ENCODE data around the gene POLR2E. TPM values are rescaled to one million over a fixed set of nuclear protein-coding genes. Genes with fewer than 3 reads are reported as not detected.

Gene POLR2E
- total RNA-seq, 1 experiment from 2014 or later, result 281 TPM

DNA sequence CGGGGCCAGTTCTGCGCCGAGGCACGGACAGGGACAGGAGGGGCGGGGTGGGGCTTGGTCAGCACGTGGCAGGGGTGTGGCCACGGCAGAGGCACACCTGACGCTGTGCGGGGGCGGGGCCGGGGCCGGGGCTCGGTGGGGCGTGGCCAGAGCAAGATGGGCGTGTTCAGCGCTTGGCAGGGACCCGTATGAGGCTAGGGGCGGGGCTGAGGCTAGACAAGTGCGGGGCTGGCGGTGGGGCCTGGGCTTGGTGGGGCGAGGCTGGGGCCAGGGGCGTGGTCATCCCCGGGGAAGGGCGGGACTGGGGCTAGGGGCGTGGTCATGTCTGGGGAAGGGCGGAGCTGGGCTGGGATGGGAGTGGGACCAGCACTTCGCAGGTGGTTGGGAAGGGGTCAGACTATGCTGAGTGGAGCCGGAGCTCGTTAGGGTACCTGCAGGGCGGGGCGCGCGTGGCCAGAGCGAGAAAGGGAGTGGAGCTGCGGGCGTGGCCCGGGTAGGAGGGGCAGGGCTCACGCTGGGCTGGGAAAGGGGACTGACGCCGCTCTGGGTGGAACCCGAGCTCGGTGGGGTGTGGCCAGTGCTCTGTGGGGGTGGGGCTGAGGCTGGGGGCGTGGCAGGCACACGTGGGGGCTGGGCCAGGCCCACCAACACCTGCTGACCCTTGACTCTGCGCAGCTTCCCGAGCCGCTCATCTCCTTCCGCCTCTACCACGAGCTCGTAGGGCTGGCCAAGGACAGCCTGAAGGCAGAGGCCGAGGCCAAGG is 12.8 kb downstream of the POLR2E start:
- RAD21 ChIA-PET (ENCODE audit: low non-redundant PET in 1 of 2, low total read pairs in 2 of 2, uncharacterized antibody in 2 of 2, unreplicated experiment in 2 of 2), result interaction anchor here in 1 of 2 experiments (0.6 kb wide), 1 partner anchor 56 kb away, joined by 3 read pairs; the partner anchor contains the start of gene CNN2
- Histone ChIP-seq H3K27ac (ENCODE audit: low read depth, low read length) (peak overlapping the region; percentile 83), H3K9me2 (ENCODE audit: insufficient read depth) (no peaks in the 10 kb centered on the region), H3K4me2 (ENCODE audit: low read length) (peak overlapping the region; percentile 75), H3K9me3 (ENCODE audit: control insufficient read depth in 1 of 2, insufficient read depth in 1 of 2, low read depth in 1 of 2, low read length in 2 of 2) (no peaks in the 10 kb centered on the region), H3K4me1 (ENCODE audit: control insufficient read depth in 1 of 2, insufficient read depth in 2 of 2, low read length in 2 of 2) (peaks cover 4 to 18% of the 10 kb centered on the region in 2 experiments), H3K36me3 (ENCODE audit: control insufficient read depth in 1 of 2, insufficient read depth in 2 of 2, low read length in 2 of 2) (peaks cover 0 to 9% of the 10 kb centered on the region in 2 experiments; a peak in 3 of 4 replicates), H3K27me3 (ENCODE audit: insufficient read depth, low read length) (no peaks in the 10 kb centered on the region), H2AFZ (ENCODE audit: low read depth, low read length, poor library complexity, severe bottlenecking) (no peak overlapping the region), H3K9ac (ENCODE audit: low read length) (peak overlapping the region; percentile 45; the same call in 1 of the 2 replicates), H3K4me3 (replicated peaks in 1 of 2; ENCODE audit: low read depth in 1 of 2, low read length in 2 of 2) (peak overlapping the region in 1 of 2 experiments; percentile 30; a peak in 1 of 4 replicates), H3K79me2 (ENCODE audit: insufficient read depth, low read length) (no peaks in the 10 kb centered on the region), H4K20me1 (ENCODE audit: insufficient read depth) (no peaks in the 10 kb centered on the region)
- POLR2A ChIA-PET, result interaction anchor here (0.7 to 1.8 kb wide), 6 partner anchors 15 to 187 kb away, joined by 3 to 17 read pairs (median 6); partner anchors contain the start of genes ABCA7, ARHGAP45, CIRBP and CNN2
- TF ChIP-seq, protein P1, sequence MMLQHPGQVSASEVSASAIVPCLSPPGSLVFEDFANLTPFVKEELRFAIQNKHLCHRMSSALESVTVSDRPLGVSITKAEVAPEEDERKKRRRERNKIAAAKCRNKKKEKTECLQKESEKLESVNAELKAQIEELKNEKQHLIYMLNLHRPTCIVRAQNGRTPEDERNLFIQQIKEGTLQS (IDR thresholded peaks at IDR 0.05), result no peak
- TF ChIP-seq SP1 (IDR thresholded peaks at IDR 0.05; ENCODE audit: low read depth), result peak; percentile 58
- TF ChIP-seq ELF1 (IDR thresholded peaks at IDR 0.05; ENCODE audit: borderline replicate concordance, low read depth), result no peak
- TF ChIP-seq ZNF274 (IDR thresholded peaks at IDR 0.05; ENCODE audit: low read depth, low read length), result no peak
- TF ChIP-seq EZH2phosphoT487 (IDR thresholded peaks at IDR 0.05; ENCODE audit: borderline replicate concordance), result no peak
- no peak for TF ChIP-seq SRF (IDR thresholded peaks at IDR 0.05; ENCODE audit: low read depth)
- no peak for TF ChIP-seq JUND (IDR thresholded peaks at IDR 0.05)
- TF ChIP-seq CEBPB (IDR thresholded peaks at IDR 0.05; ENCODE audit: low read depth), result no peak
- no peak for TF ChIP-seq POLR2A (IDR thresholded peaks at IDR 0.05; ENCODE audit: borderline replicate concordance, extremely low read depth, insufficient read depth, insufficient read length)
- peak; percentile 66; the same call in 1 of the 2 replicates for TF ChIP-seq EGR1 (IDR thresholded peaks at IDR 0.05; ENCODE audit: low read depth)
- TF ChIP-seq FOSL1 (IDR thresholded peaks at IDR 0.05; ENCODE audit: low read depth), result no peak
- CTCF ChIA-PET, result interaction anchor here (0.8 to 1.5 kb wide), 2 partner anchors 17 to 162 kb away, joined by 5 to 6 read pairs; no protein-coding TSS in a partner anchor
- intact Hi-C loops (cut with micrococcal nuclease), result no loop called here
- DNase-seq (ENCODE audit: low read depth, low spot score) (peak; percentile 89), ATAC-seq (peak; percentile 88)
- BruUV-seq (replicated peaks), result no TSS peak
